GM12872 (cell line): ENCODE results near the gene PSMD13.

Experiments used
- CTCF ChIP-seq: IDR thresholded peaks from 3 replicates; pipeline ENCODE4 v1.5.1; 2011; ENCODE audit warnings: low read depth, mild to moderate bottlenecking, low read length, moderate library complexity; ENCODE audit not compliant: insufficient read depth

PSMD13 gene

GRCh38 chr11:295351-296170, 58.8 kb downstream of the PSMD13 start:
- TF ChIP-seq CTCF, result no peak

GRCh38 chr11:296171-297050, 59.6 kb downstream of the PSMD13 start:
- no peak for TF ChIP-seq CTCF

GRCh38 chr11:297051-297585, 60.3 kb downstream of the PSMD13 start:
- TF ChIP-seq CTCF, result no peak

- no peak for TF ChIP-seq CTCF
These were observed 61.0 kb downstream of the PSMD13 start for GRCh38 chr11:297586-298405.

GRCh38 chr11:298406-299065, 61.8 kb downstream of the PSMD13 start:
- TF ChIP-seq CTCF, result no peak

GRCh38 chr11:299081-299891, 62.5 kb downstream of the PSMD13 start, which contains the start of gene IFITM5:
TSS of gene IFITM5 (minus strand) at chr11:299526. CDS start at chr11:299490, 36 bp downstream.
- no peak for TF ChIP-seq CTCF
